GM12891 (cell line): ENCODE data around the gene SLC16A3.

Experiments
- POLR2A ChIP-seq: IDR thresholded peaks from 2 replicates; pipeline ENCODE4 v1.6.1; 2011; ENCODE audit warnings: low read depth, low read length, control low read depth
- POLR2AphosphoS5 ChIP-seq: IDR thresholded peaks from 2 replicates; pipeline ENCODE4 v1.6.1; 2011; ENCODE audit warnings: low read depth, low read length, control low read depth
- POU2F2 ChIP-seq: IDR thresholded peaks from 2 replicates; pipeline ENCODE4 v1.6.1; 2011; ENCODE audit warnings: low read depth, mild to moderate bottlenecking, control low read depth, low read length, moderate library complexity
- SPI1 ChIP-seq: IDR thresholded peaks from 2 replicates; pipeline ENCODE4 v1.6.1; 2011; ENCODE audit warnings: low read depth, low read length, control low read depth
- TAF1 ChIP-seq: IDR thresholded peaks from 2 replicates; pipeline ENCODE4 v1.6.1; 2011; ENCODE audit warnings: low read depth, low read length, control low read depth

- TF ChIP-seq POLR2A: no peak
- TF ChIP-seq TAF1: no peak
- no peak for TF ChIP-seq POLR2AphosphoS5
- no peak for TF ChIP-seq SPI1
- TF ChIP-seq POU2F2: no peak
Observed at GRCh38 chr17:82186221-82186620, 42.6 kb upstream of the SLC16A3 start.
